GM23338 (cell line): Measurements from ENCODE around the gene HEATR9.

Source experiments
- CREB1 ChIP-seq: fragments of 250-450 bp; sonication (Bioruptor Pico); IDR thresholded peaks from 2 replicates; pipeline ENCODE4 v1.5.0; 2020; ENCODE audit warnings: low read depth, mild to moderate bottlenecking, moderate library complexity
- CTCF ChIP-seq, 2 experiments: fragments of 200-600 bp in 1 of 2; sonication (generic) in 1 of 2; conservative IDR thresholded peaks; 2 replicates each; pipeline versions ENCODE4 v1.5.1 to v1.6.1; 2016 to 2017; ENCODE audit warnings: antibody characterized with exemption in 2 of 2, low read depth in 2 of 2, mild to moderate bottlenecking in 2 of 2, moderate library complexity in 1 of 2
- EZH2 ChIP-seq: fragments of 200-600 bp; sonication (generic); IDR thresholded peaks from one replicate; pipeline ENCODE4 v1.8.0; 2017; ENCODE audit warnings: antibody characterized with exemption, mild to moderate bottlenecking, low read depth; ENCODE audit not compliant: unreplicated experiment
- EZH2phosphoT487 ChIP-seq: fragments of 200-600 bp; sonication (generic); IDR thresholded peaks from one replicate; pipeline ENCODE4 v1.8.1; 2018; ENCODE audit warnings: antibody characterized with exemption; ENCODE audit not compliant: unreplicated experiment
- JUNB ChIP-seq: IDR thresholded peaks from one replicate; pipeline ENCODE4 v1.6.1; 2016; ENCODE audit warnings: antibody characterized with exemption; ENCODE audit not compliant: unreplicated experiment
- NANOG ChIP-seq: IDR thresholded peaks from 2 replicates; pipeline ENCODE4 v1.6.1; 2016; ENCODE audit warnings: antibody characterized with exemption, borderline replicate concordance
- POLR2AphosphoS5 ChIP-seq: IDR thresholded peaks from 2 replicates; pipeline ENCODE4 v1.6.1; 2016; ENCODE audit warnings: antibody characterized with exemption, low read depth
- STAT1 ChIP-seq: IDR thresholded peaks from one replicate; pipeline ENCODE4 v1.6.1; 2016; ENCODE audit warnings: antibody characterized with exemption; ENCODE audit not compliant: unreplicated experiment
- ZNF114 ChIP-seq: fragments of 250-450 bp; sonication (Bioruptor Pico); IDR thresholded peaks from 2 replicates; pipeline ENCODE4 v1.5.0; 2020; ENCODE audit warnings: mild to moderate bottlenecking, moderate library complexity
- ZNF331 ChIP-seq: fragments of 250-450 bp; sonication (Bioruptor Pico); IDR thresholded peaks from 2 replicates; pipeline ENCODE4 v1.5.0; 2020; ENCODE audit warnings: low read depth, mild to moderate bottlenecking, moderate library complexity
- TF ChIP-seq, protein P1 (sequence below): IDR thresholded peaks from one replicate; pipeline ENCODE4 v1.6.1; 2018; ENCODE audit warnings: antibody characterized with exemption; ENCODE audit not compliant: unreplicated experiment
- TF ChIP-seq, protein P2 (sequence below): IDR thresholded peaks from 2 replicates; pipeline ENCODE4 v1.6.1; 2016; ENCODE audit warnings: antibody characterized with exemption

- TF ChIP-seq CTCF (conservative IDR thresholded peaks at IDR 0.05; ENCODE audit: low read depth in 2 of 2) = no peak
- TF ChIP-seq CREB1 (CRISPR knock-in tag) = no peak
- no peak for TF ChIP-seq STAT1
- no peak for TF ChIP-seq EZH2
- no peak for TF ChIP-seq EZH2phosphoT487
- TF ChIP-seq NANOG = no peak
- no peak for TF ChIP-seq POLR2AphosphoS5
- TF ChIP-seq, protein P1, sequence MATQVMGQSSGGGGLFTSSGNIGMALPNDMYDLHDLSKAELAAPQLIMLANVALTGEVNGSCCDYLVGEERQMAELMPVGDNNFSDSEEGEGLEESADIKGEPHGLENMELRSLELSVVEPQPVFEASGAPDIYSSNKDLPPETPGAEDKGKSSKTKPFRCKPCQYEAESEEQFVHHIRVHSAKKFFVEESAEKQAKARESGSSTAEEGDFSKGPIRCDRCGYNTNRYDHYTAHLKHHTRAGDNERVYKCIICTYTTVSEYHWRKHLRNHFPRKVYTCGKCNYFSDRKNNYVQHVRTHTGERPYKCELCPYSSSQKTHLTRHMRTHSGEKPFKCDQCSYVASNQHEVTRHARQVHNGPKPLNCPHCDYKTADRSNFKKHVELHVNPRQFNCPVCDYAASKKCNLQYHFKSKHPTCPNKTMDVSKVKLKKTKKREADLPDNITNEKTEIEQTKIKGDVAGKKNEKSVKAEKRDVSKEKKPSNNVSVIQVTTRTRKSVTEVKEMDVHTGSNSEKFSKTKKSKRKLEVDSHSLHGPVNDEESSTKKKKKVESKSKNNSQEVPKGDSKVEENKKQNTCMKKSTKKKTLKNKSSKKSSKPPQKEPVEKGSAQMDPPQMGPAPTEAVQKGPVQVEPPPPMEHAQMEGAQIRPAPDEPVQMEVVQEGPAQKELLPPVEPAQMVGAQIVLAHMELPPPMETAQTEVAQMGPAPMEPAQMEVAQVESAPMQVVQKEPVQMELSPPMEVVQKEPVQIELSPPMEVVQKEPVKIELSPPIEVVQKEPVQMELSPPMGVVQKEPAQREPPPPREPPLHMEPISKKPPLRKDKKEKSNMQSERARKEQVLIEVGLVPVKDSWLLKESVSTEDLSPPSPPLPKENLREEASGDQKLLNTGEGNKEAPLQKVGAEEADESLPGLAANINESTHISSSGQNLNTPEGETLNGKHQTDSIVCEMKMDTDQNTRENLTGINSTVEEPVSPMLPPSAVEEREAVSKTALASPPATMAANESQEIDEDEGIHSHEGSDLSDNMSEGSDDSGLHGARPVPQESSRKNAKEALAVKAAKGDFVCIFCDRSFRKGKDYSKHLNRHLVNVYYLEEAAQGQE = no peak
- TF ChIP-seq JUNB = no peak
- TF ChIP-seq ZNF114 = no peak
- TF ChIP-seq, protein P2, sequence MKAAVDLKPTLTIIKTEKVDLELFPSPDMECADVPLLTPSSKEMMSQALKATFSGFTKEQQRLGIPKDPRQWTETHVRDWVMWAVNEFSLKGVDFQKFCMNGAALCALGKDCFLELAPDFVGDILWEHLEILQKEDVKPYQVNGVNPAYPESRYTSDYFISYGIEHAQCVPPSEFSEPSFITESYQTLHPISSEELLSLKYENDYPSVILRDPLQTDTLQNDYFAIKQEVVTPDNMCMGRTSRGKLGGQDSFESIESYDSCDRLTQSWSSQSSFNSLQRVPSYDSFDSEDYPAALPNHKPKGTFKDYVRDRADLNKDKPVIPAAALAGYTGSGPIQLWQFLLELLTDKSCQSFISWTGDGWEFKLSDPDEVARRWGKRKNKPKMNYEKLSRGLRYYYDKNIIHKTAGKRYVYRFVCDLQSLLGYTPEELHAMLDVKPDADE = no peak
- no peak for TF ChIP-seq ZNF331 (CRISPR knock-in tag)
Observed at GRCh38 chr17:35903451-35903850, 34.8 kb upstream of the HEATR9 start.
